GM21423 (cell line): ENCODE data around the gene PRODH2.
"Not testable (repeated sequence)": the region's sequence is repeated elsewhere in the genome, so short reads cannot be mapped to it uniquely, and the experiment has no call there.

Experiments
- ATAC-seq: cut with Tn5 transposase; IDR thresholded peaks from one replicate; pipeline ENCODE4 v1.9.1; 2021; ENCODE audit warnings: mild to moderate bottlenecking, moderate library complexity; ENCODE audit not compliant: unreplicated experiment

PRODH2 gene

DNA sequence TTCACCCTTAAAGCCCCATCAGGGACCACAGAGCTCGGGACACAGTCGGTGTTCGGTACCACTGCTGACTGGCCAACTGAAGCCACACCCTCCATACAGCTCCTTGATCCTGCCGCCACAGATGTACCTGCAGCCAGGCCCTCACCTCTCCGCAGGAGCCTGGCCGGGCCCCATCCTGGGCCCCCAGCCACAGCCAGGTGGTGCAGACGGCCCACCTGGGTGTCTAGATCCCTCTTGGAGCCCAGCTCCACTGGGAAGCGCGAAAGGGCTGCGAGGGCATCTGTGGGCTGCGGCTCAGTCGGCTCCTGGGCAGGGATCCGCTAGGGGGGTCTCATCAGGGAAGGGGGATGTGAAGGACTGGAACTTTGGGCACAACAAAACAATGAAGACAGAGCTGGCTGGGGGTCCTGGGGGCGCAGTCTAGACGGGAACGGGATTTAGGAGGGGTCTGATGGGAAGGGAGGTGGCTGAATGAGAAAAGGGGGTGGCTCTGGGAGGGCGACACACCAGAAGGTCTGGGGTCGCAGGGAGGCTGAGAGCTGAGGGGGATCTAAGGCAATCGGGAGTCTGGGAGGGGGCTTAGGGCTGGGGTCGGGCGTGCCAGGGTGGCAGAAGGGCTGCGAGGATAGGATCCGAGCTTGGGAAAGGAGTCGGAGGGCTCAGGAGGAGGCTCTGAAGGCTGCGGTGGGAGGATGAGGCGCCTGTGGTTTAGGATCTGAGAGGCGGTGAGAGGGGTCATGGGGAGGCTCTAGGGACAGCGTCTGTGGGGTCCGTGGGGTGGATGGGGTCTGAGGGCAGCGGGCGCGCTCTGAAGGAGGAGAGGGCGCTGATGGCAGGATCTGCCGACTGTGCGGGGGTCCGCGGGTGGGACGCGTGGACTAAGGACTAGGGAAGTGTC lies 15.8 kb downstream of the PRODH2 start:
- ATAC-seq: no peak

DNA sequence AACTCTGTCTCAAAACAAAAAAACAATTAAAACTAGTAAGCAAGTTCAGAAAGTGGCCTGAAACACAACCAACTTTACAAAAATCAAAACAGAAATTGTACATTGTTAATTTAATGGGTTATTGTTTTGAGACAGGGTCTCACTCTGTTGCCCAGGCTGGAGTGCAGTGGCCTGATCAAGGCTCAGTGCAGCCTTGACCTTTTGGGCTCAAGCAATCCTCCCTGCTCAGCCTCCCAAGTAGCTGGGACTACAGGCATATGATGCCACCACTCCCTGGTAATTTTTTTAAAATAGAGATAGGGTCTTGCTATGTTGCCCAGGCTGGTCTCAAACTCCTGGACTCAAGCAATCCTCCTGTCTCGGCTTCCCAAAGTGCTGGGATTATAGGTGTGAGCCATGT lies 17.1 kb downstream of the PRODH2 start:
- ATAC-seq: not testable (repeated sequence)

DNA sequence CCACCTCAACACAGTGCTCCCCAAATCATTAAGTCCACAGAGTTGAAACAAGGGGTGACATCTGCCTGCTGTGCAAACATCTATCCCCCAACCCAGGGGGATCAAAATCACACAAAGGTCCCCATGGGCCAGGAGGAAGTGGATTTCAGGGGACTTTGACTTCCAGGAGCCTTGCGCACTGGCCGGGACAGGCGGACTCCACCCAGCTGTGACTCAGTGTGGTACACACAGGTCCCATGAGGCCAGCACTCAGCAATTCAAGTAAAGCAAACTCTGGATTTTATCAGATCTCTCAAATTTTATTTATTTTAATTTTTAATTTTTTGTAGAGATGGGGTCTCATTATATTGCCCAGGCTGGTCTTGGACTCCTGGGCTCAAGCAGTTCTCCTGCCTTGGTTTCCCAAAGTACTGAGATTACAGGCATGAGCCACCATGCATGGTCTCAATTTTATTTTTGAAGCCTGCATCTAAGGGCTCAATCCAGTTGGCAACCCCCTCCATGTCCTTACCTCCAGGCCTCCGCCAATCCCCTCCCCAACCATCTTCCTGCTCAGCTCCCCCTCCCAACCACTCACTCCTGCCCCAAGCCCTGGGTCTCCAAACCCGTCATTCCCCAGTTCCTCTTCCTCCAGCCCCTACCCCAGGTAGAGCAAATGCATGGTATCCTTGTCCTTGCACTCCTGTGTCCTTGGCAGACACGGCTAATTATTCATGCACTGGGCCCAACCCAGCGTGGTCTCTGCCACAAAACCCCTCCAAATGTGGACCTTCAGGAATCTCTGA lies 19.1 kb downstream of the PRODH2 start:
- no peak for ATAC-seq

GRCh38 chr19:35792888-35793287 lies 19.8 kb downstream of the PRODH2 start:
- ATAC-seq: no peak

GRCh38 chr19:35792312-35792711 lies 20.3 kb downstream of the PRODH2 start:
- no peak for ATAC-seq

DNA sequence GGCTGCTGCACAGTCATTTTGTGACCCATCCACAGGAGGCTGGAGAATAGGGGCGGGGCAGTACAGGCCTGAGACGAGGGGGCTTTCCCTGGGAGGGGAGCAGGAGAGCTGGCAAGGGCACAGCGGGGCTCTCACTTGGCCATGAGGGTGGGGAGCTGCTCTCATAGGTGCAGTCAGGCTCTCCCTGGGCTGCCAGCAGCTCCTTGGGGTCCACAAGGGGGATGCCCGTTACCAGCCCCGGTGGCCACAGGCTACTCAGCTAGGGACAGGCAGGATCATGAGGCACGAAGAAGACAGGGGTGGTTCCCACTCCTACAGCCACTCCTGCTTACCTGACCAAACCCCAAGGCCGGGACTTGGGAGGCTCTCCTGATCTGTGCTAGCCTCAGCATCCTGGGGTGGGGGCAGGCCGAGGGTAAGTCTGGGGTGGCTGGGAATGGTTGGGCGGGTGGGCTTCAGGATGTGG lies 20.8 kb downstream of the PRODH2 start:
- ATAC-seq: no peak

DNA sequence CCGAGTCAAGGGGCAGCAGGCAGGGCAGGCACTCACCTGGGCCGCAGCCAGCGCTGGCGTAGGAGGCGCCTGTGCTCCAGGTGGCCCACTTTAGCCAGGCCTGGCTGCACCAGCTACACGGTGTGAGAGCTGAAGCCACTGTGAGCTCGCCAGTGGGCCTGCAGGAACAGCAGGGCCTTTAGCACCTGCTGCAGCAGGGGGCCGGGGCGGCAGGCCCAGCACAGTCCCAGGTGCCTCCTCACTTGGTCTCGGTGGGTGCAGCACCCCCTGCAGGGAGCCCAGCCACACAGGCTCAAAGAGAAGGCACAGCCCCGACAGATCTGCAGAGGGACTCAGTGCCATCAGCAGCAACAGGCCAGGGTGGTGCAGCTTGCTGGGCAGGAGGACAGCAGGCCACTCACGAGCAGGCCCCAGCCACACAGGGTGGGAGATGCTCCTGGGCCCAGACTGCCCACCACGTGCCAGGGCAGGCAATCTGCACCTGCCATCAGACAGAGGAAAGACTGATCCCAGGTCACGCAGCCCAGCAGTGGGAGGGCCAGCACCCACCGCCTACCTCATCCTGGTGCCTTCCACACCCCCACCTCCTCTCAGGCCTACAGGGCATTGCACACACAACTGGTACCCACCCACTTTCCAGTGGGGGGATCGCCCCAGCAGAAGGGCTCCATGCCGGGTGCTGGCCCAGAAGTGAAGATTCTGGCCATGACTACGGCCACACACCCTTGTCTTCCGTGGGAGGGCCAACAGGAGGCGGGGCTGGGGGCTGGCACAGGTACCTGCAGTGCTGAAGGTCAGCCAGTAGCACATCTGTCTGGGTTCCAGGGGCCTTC lies 21.4 kb downstream of the PRODH2 start:
- ATAC-seq: no peak

GRCh38 chr19:35789978-35790944 lies 22.4 kb downstream of the PRODH2 start:
- no peak for ATAC-seq

DNA sequence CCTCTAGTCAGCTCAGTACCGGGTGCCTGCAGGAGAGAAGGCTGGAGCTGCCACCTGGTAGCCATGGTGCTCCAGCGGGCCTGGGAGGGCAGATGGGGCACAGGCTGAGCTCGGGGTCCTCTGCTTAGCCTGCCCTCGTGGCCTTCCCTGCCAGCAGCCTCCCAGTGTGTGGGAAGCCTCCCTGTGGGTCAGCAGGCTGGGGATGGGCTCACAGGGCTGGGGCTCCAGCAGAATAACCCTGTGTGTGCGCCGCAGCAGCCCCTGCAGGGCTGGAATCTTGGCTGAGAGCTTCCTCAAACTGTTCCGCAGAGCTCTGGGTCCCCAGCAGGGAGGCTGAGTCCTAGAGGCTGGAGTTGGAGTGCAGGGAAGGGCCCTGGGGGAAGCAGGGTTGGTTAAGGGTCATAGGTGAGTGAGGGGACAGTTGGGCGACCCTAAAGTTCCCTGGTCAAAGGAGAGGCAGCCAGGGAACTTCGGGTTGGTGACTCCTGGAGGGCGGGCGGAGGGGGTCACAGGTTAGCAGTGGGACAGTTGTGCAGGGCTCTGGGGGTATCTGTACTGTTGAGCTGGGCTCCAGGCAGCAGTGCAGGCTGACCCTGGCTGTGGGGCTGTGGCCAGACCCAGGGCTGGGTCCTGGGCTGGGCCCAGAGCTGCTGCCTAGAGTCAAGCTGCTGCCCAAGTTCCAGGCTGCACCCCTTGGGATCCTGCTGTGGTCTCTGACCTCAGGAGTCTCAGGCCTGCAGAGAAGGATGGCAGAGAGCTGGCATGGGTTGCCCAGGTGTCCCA lies 23.3 kb downstream of the PRODH2 start:
- no peak for ATAC-seq

GRCh38 chr19:35788205-35788960 lies 24.3 kb downstream of the PRODH2 start:
- ATAC-seq: no peak

DNA sequence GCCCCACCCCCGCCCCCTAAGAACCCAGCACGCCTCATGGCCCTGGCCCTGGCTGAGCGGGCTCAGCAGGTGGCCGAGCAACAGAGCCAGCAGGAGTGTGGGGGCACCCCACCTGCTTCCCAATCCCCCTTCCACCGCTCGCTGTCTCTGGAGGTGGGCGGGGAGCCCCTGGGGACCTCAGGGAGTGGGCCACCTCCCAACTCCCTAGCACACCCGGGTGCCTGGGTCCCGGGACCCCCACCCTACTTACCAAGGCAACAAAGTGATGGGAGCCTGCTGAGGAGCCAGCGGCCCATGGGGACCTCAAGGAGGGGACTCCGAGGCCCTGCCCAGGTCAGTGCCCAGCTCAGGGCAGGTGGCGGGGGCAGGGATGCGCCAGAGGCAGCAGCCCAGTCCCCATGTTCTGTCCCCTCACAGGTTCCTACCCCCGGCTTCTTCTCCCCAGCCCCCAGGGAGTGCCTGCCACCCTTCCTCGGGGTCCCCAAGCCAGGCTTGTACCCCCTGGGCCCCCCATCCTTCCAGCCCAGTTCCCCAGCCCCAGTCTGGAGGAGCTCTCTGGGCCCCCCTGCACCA lies 25.3 kb downstream of the PRODH2 start:
- no peak for ATAC-seq

DNA sequence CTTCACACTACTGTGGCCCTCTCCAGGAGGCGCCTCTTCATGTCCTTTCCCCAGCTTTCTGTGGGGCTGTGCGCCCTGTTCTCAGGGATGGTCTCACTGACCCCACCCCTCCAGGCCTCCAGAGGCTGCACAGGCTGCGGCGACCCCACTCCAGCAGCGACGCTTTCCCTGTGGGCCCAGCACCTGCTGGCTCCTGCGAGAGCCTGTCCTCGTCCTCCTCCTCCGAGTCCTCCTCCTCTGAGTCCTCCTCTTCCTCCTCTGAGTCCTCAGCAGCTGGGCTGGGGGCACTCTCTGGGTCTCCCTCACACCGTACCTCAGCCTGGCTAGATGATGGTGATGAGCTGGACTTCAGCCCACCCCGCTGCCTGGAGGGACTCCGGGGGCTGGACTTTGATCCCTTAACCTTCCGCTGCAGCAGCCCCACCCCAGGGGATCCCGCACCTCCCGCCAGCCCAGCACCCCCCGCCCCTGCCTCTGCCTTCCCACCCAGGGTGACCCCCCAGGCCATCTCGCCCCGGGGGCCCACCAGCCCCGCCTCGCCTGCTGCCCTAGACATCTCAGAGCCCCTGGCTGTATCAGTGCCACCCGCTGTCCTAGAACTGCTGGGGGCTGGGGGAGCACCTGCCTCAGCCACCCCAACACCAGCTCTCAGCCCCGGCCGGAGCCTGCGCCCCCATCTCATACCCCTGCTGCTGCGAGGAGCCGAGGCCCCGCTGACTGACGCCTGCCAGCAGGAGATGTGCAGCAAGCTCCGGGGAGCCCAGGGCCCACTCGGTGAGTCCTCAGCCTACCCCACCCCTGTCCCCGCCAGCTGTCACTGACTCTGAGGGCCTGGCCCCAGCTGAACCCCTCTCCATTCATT lies 26.1 kb downstream of the PRODH2 start:
- no peak for ATAC-seq

GRCh38 chr19:35785339-35785627 lies 27.4 kb downstream of the PRODH2 start:
- ATAC-seq: no peak

DNA sequence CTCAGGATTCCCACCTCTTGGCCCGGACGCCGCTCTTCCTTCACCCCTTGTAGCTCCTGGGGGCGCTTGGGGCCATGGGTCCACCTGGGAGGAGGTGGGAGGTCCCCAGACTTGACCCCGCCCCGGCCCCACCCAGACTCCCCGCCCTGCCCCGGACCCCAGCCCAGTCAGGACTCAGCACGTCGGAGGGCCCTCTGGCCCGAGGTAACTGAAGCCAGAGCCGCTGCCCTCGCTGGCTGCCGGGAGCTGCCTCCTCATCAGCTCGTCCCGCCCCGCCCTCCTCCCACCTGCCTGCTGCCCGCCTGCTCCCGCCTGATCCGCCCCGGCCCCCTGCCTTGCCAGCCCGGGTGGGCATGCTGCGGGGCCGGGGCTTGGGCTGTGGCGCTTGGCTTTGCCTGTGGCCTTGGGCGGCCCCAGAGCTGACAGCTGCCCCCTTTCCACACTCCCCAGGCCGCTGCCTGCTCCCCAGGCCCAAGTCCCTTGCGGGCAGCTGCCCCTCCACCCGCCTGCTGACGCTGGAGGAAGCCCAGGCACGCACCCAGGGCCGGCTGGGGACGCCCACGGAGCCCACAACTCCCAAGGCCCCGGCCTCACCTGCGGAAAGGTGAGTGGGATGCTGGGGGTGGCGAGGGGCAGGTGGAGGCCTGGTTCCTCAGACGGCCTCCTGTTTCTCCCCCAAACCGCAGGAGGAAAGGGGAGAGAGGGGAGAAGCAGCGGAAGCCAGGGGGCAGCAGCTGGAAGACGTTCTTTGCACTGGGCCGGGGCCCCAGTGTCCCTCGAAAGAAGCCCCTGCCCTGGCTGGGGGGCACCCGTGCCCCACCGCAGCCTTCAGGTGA lies 27.9 kb downstream of the PRODH2 start:
- no peak for ATAC-seq

- no peak for ATAC-seq
These were observed 28.9 kb downstream of the PRODH2 start for GRCh38 chr19:35783469-35784434.
